Measurements from ENCODE around the gene RICTOR.

DNA sequence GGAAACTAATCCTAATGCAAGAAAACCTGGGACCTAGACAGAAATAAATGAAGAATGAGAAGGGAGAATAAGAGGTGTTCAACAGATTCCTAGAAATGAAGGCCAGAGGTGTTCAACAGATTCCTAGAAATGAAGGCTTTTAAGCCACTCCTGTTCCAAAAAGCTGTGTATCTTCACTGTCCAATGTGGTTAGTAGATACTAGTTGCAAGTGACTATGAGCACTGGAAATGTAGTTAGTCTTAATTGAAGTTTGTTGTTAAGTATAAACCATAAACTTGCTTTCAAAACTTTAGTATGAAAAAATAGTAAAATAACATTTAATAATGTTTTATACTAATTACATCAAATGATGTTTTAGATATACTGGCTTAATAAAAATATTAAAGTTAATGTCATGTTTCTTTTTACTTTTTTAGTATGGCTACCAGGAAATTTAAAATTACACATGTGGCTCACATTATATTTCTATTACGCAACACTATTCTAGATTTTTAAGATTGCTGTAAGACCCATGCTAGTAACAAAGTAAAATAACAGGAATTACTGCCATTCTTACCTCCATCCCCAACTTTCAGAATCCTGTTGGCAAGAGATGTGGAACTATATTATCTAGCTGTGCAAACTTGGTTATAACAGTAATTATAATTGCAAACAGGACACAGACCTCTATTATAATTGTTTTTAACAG is 57.5 kb downstream of the RICTOR start:
- no peak for TF ChIP-seq CTCF (conservative IDR thresholded peaks at IDR 0.05)
- TF ChIP-seq ZFX (IDR thresholded peaks at IDR 0.05) = no peak

All from C4-2B (cell line).